ENCODE results near the gene AP3S2. TPM values are rescaled to one million over a fixed set of nuclear protein-coding genes. Genes with fewer than 3 reads are reported as not detected.

AP3S2 gene
- polyA plus RNA-seq, 3 donors, result 30.8 to 41.2 (median 32.4) TPM

- H3K4me2 ChIP-seq (replicated peaks; ENCODE audit: extremely low read depth, low read length, poor library complexity, severe bottlenecking), result peak overlapping the region; percentile 13
- H3K27ac Mint-ChIP-seq, result peak overlapping the region; percentile 81 to 100 (median 85)
- H4K20me1 ChIP-seq (ENCODE audit: insufficient read depth, low read length), result no peaks in the 10 kb centered on the region
- peaks cover 61 to 71% of the 10 kb centered on the region in 2 donors for H3K4me1 ChIP-seq (ENCODE audit: control insufficient read depth in 1 of 2, insufficient read depth in 2 of 2, low read length in 2 of 2)
- H3K36me3 ChIP-seq (replicated peaks in 1 of 2; ENCODE audit: control insufficient read depth in 1 of 2, insufficient read depth in 2 of 2, low read length in 2 of 2), result peaks cover 14 to 25% of the 10 kb centered on the region in 2 donors
- H3K27me3 ChIP-seq (ENCODE audit: control insufficient read depth in 2 of 2, insufficient read depth in 2 of 2, low read length in 2 of 2), result no peaks in the 10 kb centered on the region
- peak overlapping the region; percentile 12 to 48 for H3K4me3 Mint-ChIP-seq
- no peaks in the 10 kb centered on the region for H3K9me3 ChIP-seq (replicated peaks in 1 of 2; ENCODE audit: control insufficient read depth in 1 of 2, insufficient read depth in 1 of 2, low read length in 2 of 2)
- H3K27ac ChIP-seq (ENCODE audit: low read depth in 1 of 2, low read length in 2 of 2), result peak overlapping the region; percentile 11 to 68
- H3K36me3 Mint-ChIP-seq, result peaks cover 35 to 56% of the 10 kb centered on the region in 2 donors
- WGBS (ENCODE audit: insufficient coverage), result 37% methylated on average over 9 of the region's 17 CpGs
- H3K79me2 ChIP-seq (ENCODE audit: insufficient read depth, low read length), result no peaks in the 10 kb centered on the region
- H3K4me1 Mint-ChIP-seq, result peaks cover 67% of the 10 kb centered on the region
- peaks cover 1 to 5% (median 4%) of the 10 kb centered on the region in 3 donors for H3K27me3 Mint-ChIP-seq (ENCODE audit: low read depth in 3 of 3)
- peaks cover 0 to 2% (median 0%) of the 10 kb centered on the region in 7 donors for H3K9me3 Mint-ChIP-seq
- no peak overlapping the region for H2AFZ ChIP-seq (ENCODE audit: insufficient read depth, low read depth, low read length, poor library complexity, severe bottlenecking)
- peak in 2 of 3 donors; percentile 41 to 59 for DNase-seq
- peak overlapping the region; percentile 17 for H3K9ac ChIP-seq (ENCODE audit: insufficient read depth, low read length, poor library complexity, severe bottlenecking)
- H3K4me3 ChIP-seq (replicated peaks in 1 of 3; ENCODE audit: low read depth in 2 of 3, low read length in 3 of 3), result no peak overlapping the region
- no peak for TF ChIP-seq CTCF (IDR thresholded peaks at IDR 0.05)
- intact Hi-C loops (cut with micrococcal nuclease), result no loop called here
These were observed 65.3 kb downstream of the AP3S2 start for GRCh38 chr15:89828281-89829145.

GRCh38 chr15:89827829-89828228 is 66.0 kb downstream of the AP3S2 start:
- Histone ChIP-seq H3K9me3 (replicated peaks in 1 of 2; ENCODE audit: control insufficient read depth in 1 of 2, insufficient read depth in 1 of 2, low read length in 2 of 2) (no peaks in the 10 kb centered on the region), H3K79me2 (ENCODE audit: insufficient read depth, low read length) (no peaks in the 10 kb centered on the region), H3K9ac (ENCODE audit: insufficient read depth, low read length, poor library complexity, severe bottlenecking) (no peak overlapping the region), H3K36me3 (replicated peaks in 1 of 2; ENCODE audit: control insufficient read depth in 1 of 2, insufficient read depth in 2 of 2, low read length in 2 of 2) (peaks cover 8 to 19% of the 10 kb centered on the region in 2 donors), H4K20me1 (ENCODE audit: insufficient read depth, low read length) (no peaks in the 10 kb centered on the region), H3K27me3 (ENCODE audit: control insufficient read depth in 2 of 2, insufficient read depth in 2 of 2, low read length in 2 of 2) (no peaks in the 10 kb centered on the region), H3K4me2 (replicated peaks; ENCODE audit: extremely low read depth, low read length, poor library complexity, severe bottlenecking) (no peak overlapping the region), H3K4me3 (replicated peaks in 1 of 3; ENCODE audit: low read depth in 2 of 3, low read length in 3 of 3) (no peak overlapping the region), H2AFZ (ENCODE audit: insufficient read depth, low read depth, low read length, poor library complexity, severe bottlenecking) (no peak overlapping the region), H3K4me1 (ENCODE audit: control insufficient read depth in 1 of 2, insufficient read depth in 2 of 2, low read length in 2 of 2) (peaks cover 68 to 78% of the 10 kb centered on the region in 2 donors), H3K27ac (ENCODE audit: low read depth in 1 of 2, low read length in 2 of 2) (peak overlapping the region; percentile 11 to 68)
- H3K4me3 Mint-ChIP-seq, result no peak overlapping the region
- intact Hi-C loops (cut with micrococcal nuclease), result no loop called here
- peaks cover 28 to 49% of the 10 kb centered on the region in 2 donors for H3K36me3 Mint-ChIP-seq
- H3K27me3 Mint-ChIP-seq (ENCODE audit: low read depth in 3 of 3), result peaks cover 1 to 5% (median 4%) of the 10 kb centered on the region in 3 donors
- WGBS (ENCODE audit: insufficient coverage), result 97% methylated on average over 3 of the region's 4 CpGs
- peaks cover 0 to 2% (median 0%) of the 10 kb centered on the region in 7 donors for H3K9me3 Mint-ChIP-seq
- peaks cover 74% of the 10 kb centered on the region for H3K4me1 Mint-ChIP-seq
- TF ChIP-seq CTCF (IDR thresholded peaks at IDR 0.05), result no peak
- peak overlapping the region; percentile 46 to 100 (median 99) for H3K27ac Mint-ChIP-seq
- DNase-seq, result no peak
